Fibroblast of gingiva (primary cell): ENCODE results near the gene EXOC5.

Experiments used
- DNase-seq: peaks from one replicate; pipeline ENCODE4 v3.0.0-alpha.2; 2011; ENCODE audit warnings: low read depth

Gene EXOC5

DNA sequence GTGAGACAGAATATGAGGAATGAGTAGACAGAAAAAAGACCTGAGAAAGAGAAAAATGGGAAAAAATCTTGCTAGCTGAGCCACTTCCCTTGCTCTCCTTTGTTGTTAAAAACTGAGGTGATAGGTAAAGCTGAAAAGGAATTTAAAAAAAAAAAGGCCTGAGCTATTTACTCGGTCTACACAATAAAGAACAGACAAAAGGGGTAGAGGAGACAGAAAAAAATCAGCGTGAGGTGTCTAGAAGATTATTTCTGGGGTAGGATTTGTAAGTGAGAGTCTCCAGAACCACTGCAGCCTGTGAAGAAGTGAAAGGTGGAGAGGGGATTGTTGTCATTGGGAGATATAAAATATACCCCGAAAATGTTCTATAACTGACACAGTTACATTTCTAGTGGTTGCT lies 98.8 kb downstream of the EXOC5 start:
- DNase-seq: no peak

DNA sequence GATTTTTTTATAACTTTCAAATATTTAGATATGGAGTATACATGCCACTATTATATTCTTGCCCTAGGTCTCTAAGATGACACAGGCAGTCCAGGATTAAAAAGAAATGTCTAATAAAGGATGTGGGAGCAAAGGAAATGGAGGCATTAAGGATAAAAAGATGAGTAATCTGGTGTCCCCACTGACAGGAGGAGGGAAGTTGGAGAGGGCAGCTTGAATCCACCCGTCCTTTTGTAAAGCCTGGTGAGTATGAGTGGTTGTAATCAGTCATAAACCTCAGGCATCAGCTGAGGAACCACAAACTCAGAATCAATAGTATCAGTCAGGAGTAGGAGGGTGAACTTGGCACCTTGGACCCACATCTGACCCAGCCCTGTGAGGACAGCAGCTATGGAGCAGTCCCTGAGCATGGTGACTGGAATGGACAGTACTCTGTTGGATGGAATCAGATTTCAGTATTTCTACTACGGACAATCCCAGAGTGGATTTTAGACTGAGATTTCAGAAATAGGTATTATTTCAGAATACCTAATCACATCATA lies 100.5 kb downstream of the EXOC5 start:
- no peak for DNase-seq

DNA sequence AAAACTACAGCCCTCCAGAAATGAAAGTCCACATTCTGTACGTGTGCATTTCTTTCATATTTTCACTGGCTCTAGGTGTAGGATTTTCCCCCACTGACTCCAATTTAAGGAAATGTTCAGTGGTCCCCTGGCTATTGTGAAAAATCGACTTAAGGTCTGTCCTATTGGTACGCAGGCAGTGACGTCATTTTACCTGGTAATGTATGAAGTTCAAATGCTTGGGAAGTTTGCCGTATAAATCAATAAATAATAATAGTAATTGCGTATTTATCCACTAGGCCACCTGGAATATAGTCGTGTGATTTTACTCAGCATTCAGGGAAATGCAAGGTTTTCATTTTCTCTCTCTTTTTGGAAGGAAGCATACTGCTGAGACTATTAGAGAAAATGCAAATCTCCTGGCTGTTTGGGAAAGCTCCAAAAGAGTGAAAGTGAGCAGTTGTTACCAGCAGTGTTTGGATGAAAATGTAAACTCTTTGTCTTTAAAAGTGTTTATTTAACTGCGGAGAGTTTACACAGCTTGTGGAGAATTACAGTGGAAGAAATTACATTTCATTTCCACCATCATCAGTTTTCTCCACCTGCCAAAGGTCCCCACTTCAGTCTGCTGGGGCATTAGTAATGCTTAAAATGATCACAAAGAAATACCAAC lies 107.0 kb downstream of the EXOC5 start:
- no peak for DNase-seq

DNA sequence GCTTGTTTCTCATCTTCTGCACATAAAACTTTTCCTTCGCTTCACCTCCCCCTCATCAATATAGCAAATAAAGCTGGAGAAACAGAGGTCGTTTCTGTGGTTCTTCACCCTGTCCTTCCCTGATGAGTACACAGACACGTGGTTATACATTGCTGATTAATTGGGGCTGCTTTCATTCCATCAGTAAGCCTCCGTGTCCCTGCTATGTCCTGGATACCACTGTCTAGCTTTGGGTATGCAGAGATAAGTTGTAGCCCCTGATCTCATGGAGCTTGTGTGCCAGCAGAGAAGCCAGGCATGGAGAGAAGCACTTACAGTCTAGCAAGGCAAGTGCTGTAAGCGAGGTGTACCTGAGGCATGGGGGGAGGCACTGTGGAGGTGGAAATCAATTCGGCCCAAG lies 108.4 kb downstream of the EXOC5 start:
- DNase-seq: no peak

DNA sequence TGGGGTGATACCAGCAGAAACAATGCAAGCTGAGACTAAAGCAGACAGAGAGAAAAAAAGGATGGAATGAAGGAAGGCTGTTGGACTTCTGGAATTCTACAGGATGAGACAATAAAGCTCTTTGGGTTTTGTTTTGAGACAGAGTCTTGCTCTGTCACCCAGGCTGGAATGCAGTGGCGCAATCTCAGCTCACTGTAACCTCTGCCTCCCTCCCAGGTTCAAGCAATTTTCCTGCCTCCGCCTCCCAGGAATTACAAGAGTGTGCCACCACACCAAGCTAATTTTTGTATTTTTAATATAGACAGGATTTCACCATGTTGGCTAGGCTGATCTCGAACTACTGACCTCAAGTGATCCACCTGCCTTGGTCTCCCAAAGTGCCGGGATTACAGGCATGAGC lies 115.4 kb downstream of the EXOC5 start:
- DNase-seq: no peak
